ENCODE results near the gene IRAK3. TPM values are rescaled to one million over a fixed set of nuclear protein-coding genes. Genes with fewer than 3 reads are reported as not detected.
"Not testable (repeated sequence)": the region's sequence is repeated elsewhere in the genome, so short reads cannot be mapped to it uniquely, and the experiment has no call there.

Gene IRAK3
- total and polyA plus RNA-seq, 2 donors (not counting 1 experiment from before 2014, with no cell fraction given): 3.9 to 4.3 TPM

- Mint-ChIP-seq H3K9me3 (ENCODE audit: insufficient read depth) (no peaks in the 10 kb centered on the region), H3K4me3 (peak overlapping the region; percentile 89), H3K27ac (peak overlapping the region; percentile 93), H3K27me3 (no peaks in the 10 kb centered on the region), H3K4me1 (peaks cover 34% of the 10 kb centered on the region)
- Histone ChIP-seq H3K36me3 (replicated peaks in 1 of 2; ENCODE audit: control extremely low read depth in 1 of 2, control insufficient read depth in 1 of 2, extremely low read depth in 1 of 2, insufficient read depth in 2 of 2, low read length in 1 of 2) (peaks cover 0 to 6% of the 10 kb centered on the region in 2 experiments), H3K4me3 (ENCODE audit: control extremely low read depth in 1 of 5, extremely low read depth in 1 of 5, insufficient read depth in 1 of 5, low read depth in 2 of 5, low read length in 4 of 5) (peak overlapping the region; percentile 73 to 99 (median 91)), H4K20me1 (ENCODE audit: control insufficient read depth, insufficient read depth, low read length, poor library complexity, severe bottlenecking) (peaks cover under 1% of the 10 kb centered on the region), H3K79me2 (ENCODE audit: control insufficient read depth, insufficient read depth, low read length) (peaks cover 46% of the 10 kb centered on the region), H3K4me2 (replicated peaks; ENCODE audit: low read depth, low read length, poor library complexity, severe bottlenecking) (peak overlapping the region; percentile 77), H3K27ac (ENCODE audit: low read length in 2 of 2) (peak overlapping the region; percentile 97), H2AFZ (ENCODE audit: insufficient read depth, low read depth, low read length, poor library complexity, severe bottlenecking) (peak overlapping the region; percentile 83), H3K9me3 (ENCODE audit: control extremely low read depth in 1 of 3, control insufficient read depth in 2 of 3, insufficient read depth in 1 of 3, low read length in 2 of 3) (no peaks in the 10 kb centered on the region), H3K27me3 (replicated peaks in 1 of 4; ENCODE audit: control extremely low read depth in 1 of 4, control insufficient read depth in 3 of 4, insufficient read depth in 4 of 4, low read length in 3 of 4) (no peaks in the 10 kb centered on the region), H3K9ac (ENCODE audit: low read length) (no peak overlapping the region), H3K4me1 (ENCODE audit: control insufficient read depth in 2 of 2, insufficient read depth in 2 of 2, low read length in 2 of 2) (peaks cover 20 to 25% of the 10 kb centered on the region in 2 donors)
- intact Hi-C loops (cut with micrococcal nuclease): no loop called here
- POLR2A ChIA-PET: interaction anchor here (2.1 kb wide), 1 partner anchor 132 kb away, joined by 12 read pairs; the partner anchor contains the start of gene HELB
- CTCF ChIA-PET: interaction anchor here (0.6 to 2.1 kb wide), 3 partner anchors 64 to 135 kb away, joined by 3 to 14 read pairs (median 7); partner anchors contain the start of gene HELB
- WGBS (ENCODE audit: insufficient coverage): 36% methylated on average over 2 of the region's 3 CpGs
- TF ChIP-seq, protein P1, sequence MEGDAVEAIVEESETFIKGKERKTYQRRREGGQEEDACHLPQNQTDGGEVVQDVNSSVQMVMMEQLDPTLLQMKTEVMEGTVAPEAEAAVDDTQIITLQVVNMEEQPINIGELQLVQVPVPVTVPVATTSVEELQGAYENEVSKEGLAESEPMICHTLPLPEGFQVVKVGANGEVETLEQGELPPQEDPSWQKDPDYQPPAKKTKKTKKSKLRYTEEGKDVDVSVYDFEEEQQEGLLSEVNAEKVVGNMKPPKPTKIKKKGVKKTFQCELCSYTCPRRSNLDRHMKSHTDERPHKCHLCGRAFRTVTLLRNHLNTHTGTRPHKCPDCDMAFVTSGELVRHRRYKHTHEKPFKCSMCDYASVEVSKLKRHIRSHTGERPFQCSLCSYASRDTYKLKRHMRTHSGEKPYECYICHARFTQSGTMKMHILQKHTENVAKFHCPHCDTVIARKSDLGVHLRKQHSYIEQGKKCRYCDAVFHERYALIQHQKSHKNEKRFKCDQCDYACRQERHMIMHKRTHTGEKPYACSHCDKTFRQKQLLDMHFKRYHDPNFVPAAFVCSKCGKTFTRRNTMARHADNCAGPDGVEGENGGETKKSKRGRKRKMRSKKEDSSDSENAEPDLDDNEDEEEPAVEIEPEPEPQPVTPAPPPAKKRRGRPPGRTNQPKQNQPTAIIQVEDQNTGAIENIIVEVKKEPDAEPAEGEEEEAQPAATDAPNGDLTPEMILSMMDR (IDR thresholded peaks at IDR 0.05): no peak
- TF ChIP-seq EZH2 (IDR thresholded peaks at IDR 0.05; ENCODE audit: borderline replicate concordance, insufficient read depth, low read depth, low read length, poor library complexity, severe bottlenecking): no peak
- DNase-seq (no peak), ATAC-seq (ENCODE audit: low read depth) (no peak)
Observed at GRCh38 chr12:66170606-66171005, 18.4 kb upstream of the IRAK3 start.

DNA sequence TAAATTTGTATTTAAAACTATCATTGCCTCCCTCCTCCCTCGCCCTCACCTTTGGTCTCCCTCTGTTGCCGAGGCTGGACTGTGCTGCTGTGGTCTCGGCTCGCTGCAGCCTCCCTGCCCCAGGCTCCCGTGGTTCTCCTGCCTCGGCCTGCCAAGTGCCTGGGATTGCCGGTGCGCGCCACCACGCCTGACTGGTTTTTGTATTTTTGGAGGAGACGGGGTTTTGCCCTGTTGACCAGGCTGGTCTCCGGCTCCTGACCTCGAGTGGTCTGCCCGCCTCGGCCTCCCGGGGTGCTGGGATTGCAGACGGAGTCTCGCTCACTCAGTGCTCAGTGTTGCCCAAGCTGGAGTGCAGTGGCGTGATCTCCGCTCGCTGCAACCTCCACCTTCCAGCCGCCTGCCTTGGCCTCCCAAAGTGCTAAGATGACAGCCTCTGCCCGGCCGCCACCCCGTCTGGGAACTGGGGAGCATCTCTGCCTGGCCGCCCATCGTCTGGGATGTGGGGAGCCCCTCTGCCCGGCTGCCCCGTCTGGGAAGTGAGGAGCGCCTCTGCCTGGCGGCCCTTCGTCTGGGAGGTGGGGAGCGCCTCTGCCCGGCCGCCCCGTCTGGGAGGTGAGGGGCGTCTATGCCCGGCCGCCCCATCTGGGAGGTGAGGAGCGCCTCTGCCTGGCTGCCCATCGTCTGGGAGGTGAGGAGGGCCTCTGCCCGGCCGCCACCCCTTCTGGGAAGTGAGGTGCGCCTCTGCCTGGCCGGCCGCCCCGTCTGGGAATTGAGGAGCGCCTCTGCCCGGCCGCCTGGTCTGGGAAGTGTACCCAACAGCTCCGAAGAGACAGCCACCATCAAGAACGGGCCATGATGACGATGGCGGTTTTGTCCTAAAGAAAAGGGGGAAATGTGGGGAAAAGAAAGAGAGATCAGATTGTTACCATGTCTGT, 14.4 kb upstream of the IRAK3 start:
- intact Hi-C loops (cut with micrococcal nuclease); H3K9me3 Mint-ChIP-seq (ENCODE audit: insufficient read depth); H3K4me3 ChIP-seq (ENCODE audit: control extremely low read depth in 1 of 5, extremely low read depth in 1 of 5, insufficient read depth in 1 of 5, low read depth in 2 of 5, low read length in 4 of 5); H3K79me2 ChIP-seq (ENCODE audit: control insufficient read depth, insufficient read depth, low read length); CTCF ChIA-PET; H3K4me1 Mint-ChIP-seq; POLR2A ChIA-PET; H3K36me3 ChIP-seq (replicated peaks in 1 of 2; ENCODE audit: control extremely low read depth in 1 of 2, control insufficient read depth in 1 of 2, extremely low read depth in 1 of 2, insufficient read depth in 2 of 2, low read length in 1 of 2); H4K20me1 ChIP-seq (ENCODE audit: control insufficient read depth, insufficient read depth, low read length, poor library complexity, severe bottlenecking); H3K27ac Mint-ChIP-seq; ATAC-seq (ENCODE audit: low read depth); H2AFZ ChIP-seq (ENCODE audit: insufficient read depth, low read depth, low read length, poor library complexity, severe bottlenecking); H3K9me3 ChIP-seq (ENCODE audit: control extremely low read depth in 1 of 3, control insufficient read depth in 2 of 3, insufficient read depth in 1 of 3, low read length in 2 of 3); H3K4me2 ChIP-seq (replicated peaks; ENCODE audit: low read depth, low read length, poor library complexity, severe bottlenecking); DNase-seq; H3K27ac ChIP-seq (ENCODE audit: low read length in 2 of 2); H3K4me1 ChIP-seq (ENCODE audit: control insufficient read depth in 2 of 2, insufficient read depth in 2 of 2, low read length in 2 of 2); H3K27me3 ChIP-seq (replicated peaks in 1 of 4; ENCODE audit: control extremely low read depth in 1 of 4, control insufficient read depth in 3 of 4, insufficient read depth in 4 of 4, low read length in 3 of 4); H3K4me3 Mint-ChIP-seq; H3K9ac ChIP-seq (ENCODE audit: low read length): not testable (repeated sequence)
- peaks cover 18% of the 10 kb centered on the region for H3K27me3 Mint-ChIP-seq
- WGBS (ENCODE audit: insufficient coverage): over 99% methylated on average over 41 of the region's 54 CpGs

All from B cell (primary cell).